Measurements from ENCODE around the gene ATG101.

DNA sequence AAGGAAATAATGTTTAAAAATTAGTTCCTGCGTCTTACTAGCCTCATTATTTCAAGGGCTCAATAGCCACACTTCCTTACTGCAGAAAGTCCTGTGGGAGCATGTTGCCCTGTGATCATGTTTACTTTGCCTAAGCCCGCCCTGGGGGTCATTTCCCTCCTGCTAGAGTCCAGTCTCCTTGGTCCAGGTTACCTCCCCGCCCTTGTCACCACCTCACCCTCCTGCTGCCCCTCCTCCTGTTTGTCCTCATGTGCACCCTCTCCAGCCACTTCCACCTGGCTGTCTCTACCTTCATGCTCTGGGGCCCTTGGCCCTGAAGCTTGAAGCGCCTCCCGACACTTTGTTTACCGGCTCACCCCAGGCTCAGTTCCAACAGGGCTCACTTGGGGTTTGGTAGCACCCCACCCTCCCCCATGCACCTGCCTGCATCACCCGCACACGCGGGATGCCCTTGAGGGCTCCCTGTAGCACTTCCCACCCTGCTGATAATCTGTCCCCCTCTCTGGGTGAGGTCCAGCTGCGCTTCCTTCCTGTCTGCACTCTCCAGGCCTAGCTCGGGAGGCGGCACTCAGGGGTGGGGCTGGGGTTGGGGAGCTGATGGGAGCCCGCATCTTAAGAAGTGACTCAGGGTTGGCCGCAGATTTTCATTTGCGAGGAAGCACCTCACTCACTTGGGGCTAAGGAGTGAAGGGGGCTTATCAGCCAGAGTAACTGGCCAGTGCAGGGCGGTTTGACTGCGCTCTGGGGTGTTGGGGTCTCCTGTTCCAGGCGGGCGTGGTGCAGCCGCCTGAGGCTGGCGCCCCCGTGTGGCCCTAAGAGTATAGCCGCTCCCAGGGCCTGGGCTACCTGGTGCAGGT, 49.8 kb downstream of the ATG101 start:
- TF ChIP-seq, protein P1, sequence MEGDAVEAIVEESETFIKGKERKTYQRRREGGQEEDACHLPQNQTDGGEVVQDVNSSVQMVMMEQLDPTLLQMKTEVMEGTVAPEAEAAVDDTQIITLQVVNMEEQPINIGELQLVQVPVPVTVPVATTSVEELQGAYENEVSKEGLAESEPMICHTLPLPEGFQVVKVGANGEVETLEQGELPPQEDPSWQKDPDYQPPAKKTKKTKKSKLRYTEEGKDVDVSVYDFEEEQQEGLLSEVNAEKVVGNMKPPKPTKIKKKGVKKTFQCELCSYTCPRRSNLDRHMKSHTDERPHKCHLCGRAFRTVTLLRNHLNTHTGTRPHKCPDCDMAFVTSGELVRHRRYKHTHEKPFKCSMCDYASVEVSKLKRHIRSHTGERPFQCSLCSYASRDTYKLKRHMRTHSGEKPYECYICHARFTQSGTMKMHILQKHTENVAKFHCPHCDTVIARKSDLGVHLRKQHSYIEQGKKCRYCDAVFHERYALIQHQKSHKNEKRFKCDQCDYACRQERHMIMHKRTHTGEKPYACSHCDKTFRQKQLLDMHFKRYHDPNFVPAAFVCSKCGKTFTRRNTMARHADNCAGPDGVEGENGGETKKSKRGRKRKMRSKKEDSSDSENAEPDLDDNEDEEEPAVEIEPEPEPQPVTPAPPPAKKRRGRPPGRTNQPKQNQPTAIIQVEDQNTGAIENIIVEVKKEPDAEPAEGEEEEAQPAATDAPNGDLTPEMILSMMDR (IDR thresholded peaks at IDR 0.05; ENCODE audit: low read depth, low read length, poor library complexity, severe bottlenecking), result peak; percentile 81
- TF ChIP-seq EZH2phosphoT487 (IDR thresholded peaks at IDR 0.05; ENCODE audit: borderline replicate concordance, low read length), result no peak
